ENCODE measurements around the gene RANGRF.

The RANGRF gene

GRCh38 chr17:8300627-8301242, 12.3 kb downstream of the RANGRF start:
- H3K27ac ChIP-seq, result peak overlapping the region; percentile 6; the same call in 1 of the 2 replicates
- TF ChIP-seq ZFX (IDR thresholded peaks at IDR 0.05), result no peak
- TF ChIP-seq CTCF (conservative IDR thresholded peaks at IDR 0.05), result peak; percentile 94

GRCh38 chr17:8310601-8311123, 22.2 kb downstream of the RANGRF start:
- H3K27ac ChIP-seq, result no peak overlapping the region
- TF ChIP-seq ZFX (IDR thresholded peaks at IDR 0.05), result no peak
- no peak for TF ChIP-seq CTCF (conservative IDR thresholded peaks at IDR 0.05)

- H3K27ac ChIP-seq, result no peak overlapping the region
- TF ChIP-seq ZFX (IDR thresholded peaks at IDR 0.05) (no peak), CTCF (conservative IDR thresholded peaks at IDR 0.05) (no peak)
Observed at GRCh38 chr17:8311131-8311790, 22.8 kb downstream of the RANGRF start.

- TF ChIP-seq ZFX (IDR thresholded peaks at IDR 0.05), result no peak
- TF ChIP-seq CTCF (conservative IDR thresholded peaks at IDR 0.05), result no peak
Observed at GRCh38 chr17:8312251-8312650, 23.8 kb downstream of the RANGRF start.

GRCh38 chr17:8312726-8313600, 24.5 kb downstream of the RANGRF start:
- H3K27ac ChIP-seq, result no peak overlapping the region
- TF ChIP-seq CTCF (conservative IDR thresholded peaks at IDR 0.05), result no peak
- TF ChIP-seq ZFX (IDR thresholded peaks at IDR 0.05), result no peak

More at GRCh38 chr17:8312251-8312650, 23.8 kb downstream of the RANGRF start:
- no peak overlapping the region for H3K27ac ChIP-seq

- no peak overlapping the region for H3K27ac ChIP-seq
- no peak for TF ChIP-seq ZFX (IDR thresholded peaks at IDR 0.05)
- no peak for TF ChIP-seq CTCF (conservative IDR thresholded peaks at IDR 0.05)
Observed at GRCh38 chr17:8314797-8315763, 26.6 kb downstream of the RANGRF start.
